Karpas-422 (cell line): ENCODE data around the gene PACS2. TPM values are rescaled to one million over a fixed set of nuclear protein-coding genes. Genes with fewer than 3 reads are reported as not detected.

Source experiments
- DNase-seq: peaks from one replicate; pipeline ENCODE4 v3.0.0-alpha.2; 2015
- H2AFZ ChIP-seq: fragments of 200-600 bp; sonication (generic); 2 replicates; pipeline ENCODE4 v1.6.1; 2014; ENCODE audit warnings: antibody characterized with exemption, low read length, mixed read lengths
- H3K27ac ChIP-seq: fragments of 200-600 bp; sonication (generic); 2 replicates; pipeline ENCODE4 v1.5.1; 2014; ENCODE audit warnings: mild to moderate bottlenecking, low read length, moderate library complexity
- H3K27me3 ChIP-seq: fragments of 200-600 bp; sonication (generic); 2 replicates; pipeline ENCODE4 v1.6.1; 2014; ENCODE audit warnings: low read length, mixed read lengths
- H3K36me3 ChIP-seq: fragments of 200-600 bp; sonication (generic); 2 replicates; pipeline ENCODE4 v1.6.1; 2014; ENCODE audit warnings: low read length, mixed read lengths; ENCODE audit not compliant: insufficient read depth
- H3K4me1 ChIP-seq: fragments of 200-600 bp; sonication (generic); 2 replicates; pipeline ENCODE4 v1.6.1; 2014; ENCODE audit warnings: mild to moderate bottlenecking, low read length, mixed read lengths
- H3K4me2 ChIP-seq: fragments of 200-600 bp; sonication (generic); 2 replicates; pipeline ENCODE4 v1.6.1; 2014; ENCODE audit warnings: low read length, low read depth, mild to moderate bottlenecking; ENCODE audit not compliant: poor library complexity, severe bottlenecking
- H3K4me3 ChIP-seq: fragments of 200-600 bp; sonication (generic); 2 replicates; pipeline ENCODE4 v1.5.1; 2014; ENCODE audit warnings: mild to moderate bottlenecking, antibody characterized with exemption, low read length, mixed read lengths
- H3K79me2 ChIP-seq: fragments of 200-600 bp; sonication (generic); 2 replicates; pipeline ENCODE4 v1.6.1; 2014; ENCODE audit warnings: mild to moderate bottlenecking, low read length, mixed read lengths
- H3K9ac ChIP-seq: fragments of 200-600 bp; sonication (generic); 2 replicates; pipeline ENCODE4 v1.6.0; 2014; ENCODE audit warnings: low read length
- H3K9me2 ChIP-seq: fragments of 200-600 bp; sonication (generic), shearing (Covaris generic); replicated peaks from 2 replicates; pipeline ENCODE4 v1.6.0; 2014; ENCODE audit warnings: mild to moderate bottlenecking, low read length, moderate library complexity; ENCODE audit not compliant: insufficient read depth
- H3K9me3 ChIP-seq: fragments of 300-700, 200-600 bp; sonication (generic); 2 replicates; pipeline ENCODE4 v1.6.1; 2014; ENCODE audit warnings: low read length, mixed read lengths
- H4K20me1 ChIP-seq: fragments of 200-600 bp; sonication (generic); 2 replicates; pipeline ENCODE4 v1.6.1; 2014; ENCODE audit warnings: mild to moderate bottlenecking, antibody characterized with exemption, low read length, low read depth; ENCODE audit not compliant: insufficient read depth
- total RNA-seq: library from RNA; depleted of rRNA; stranded (reverse); fragments of >200 nt; shearing (Covaris generic); gene quantifications from 2 replicates; pipeline ENCODE4 v1.2.3, GENCODE V29; 2014; ENCODE audit warnings: low replicate concordance

PACS2 gene
- total RNA-seq, 1 experiment from 2014 or later = 32.4 TPM

DNA sequence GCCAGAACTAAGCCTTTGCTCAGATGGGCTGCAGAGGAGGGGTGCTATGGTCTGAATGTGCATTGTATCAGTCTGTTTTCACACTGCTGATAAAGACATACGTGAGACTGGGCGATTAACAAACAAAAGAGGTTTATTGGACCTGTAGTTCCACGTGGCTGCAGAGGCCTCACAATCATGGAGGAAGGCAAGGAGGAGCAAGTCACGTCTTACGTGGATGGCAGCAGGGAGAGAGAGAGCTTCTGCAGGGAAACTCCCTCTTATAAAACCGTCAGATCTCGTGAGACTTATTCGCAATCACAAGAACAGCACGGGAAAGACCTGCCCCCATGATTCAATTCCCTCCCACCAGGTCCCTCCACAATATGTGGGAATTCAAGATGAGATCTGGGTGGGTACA is 10.0 kb upstream of the PACS2 start:
- Histone ChIP-seq H3K9ac (no peak overlapping the region), H4K20me1 (no peaks in the 10 kb centered on the region), H3K4me1 (peaks cover 11% of the 10 kb centered on the region), H3K79me2 (no peaks in the 10 kb centered on the region), H3K9me3 (no peaks in the 10 kb centered on the region), H3K36me3 (no peaks in the 10 kb centered on the region), H3K4me3 (no peak overlapping the region), H3K27ac (no peak overlapping the region), H3K4me2 (no peak overlapping the region), H3K9me2 (no peaks in the 10 kb centered on the region), H2AFZ (no peak overlapping the region), H3K27me3 (no peaks in the 10 kb centered on the region)
- no peak for DNase-seq

GRCh38 chr14:105305345-105305744 is 9.2 kb upstream of the PACS2 start:
- Histone ChIP-seq H2AFZ (no peak overlapping the region), H3K27ac (no peak overlapping the region), H4K20me1 (no peaks in the 10 kb centered on the region), H3K9me2 (no peaks in the 10 kb centered on the region), H3K9ac (no peak overlapping the region), H3K27me3 (no peaks in the 10 kb centered on the region), H3K4me1 (peaks cover 4% of the 10 kb centered on the region), H3K36me3 (no peaks in the 10 kb centered on the region), H3K9me3 (no peaks in the 10 kb centered on the region), H3K4me3 (no peak overlapping the region), H3K4me2 (no peak overlapping the region), H3K79me2 (no peaks in the 10 kb centered on the region)
- no peak for DNase-seq

DNA sequence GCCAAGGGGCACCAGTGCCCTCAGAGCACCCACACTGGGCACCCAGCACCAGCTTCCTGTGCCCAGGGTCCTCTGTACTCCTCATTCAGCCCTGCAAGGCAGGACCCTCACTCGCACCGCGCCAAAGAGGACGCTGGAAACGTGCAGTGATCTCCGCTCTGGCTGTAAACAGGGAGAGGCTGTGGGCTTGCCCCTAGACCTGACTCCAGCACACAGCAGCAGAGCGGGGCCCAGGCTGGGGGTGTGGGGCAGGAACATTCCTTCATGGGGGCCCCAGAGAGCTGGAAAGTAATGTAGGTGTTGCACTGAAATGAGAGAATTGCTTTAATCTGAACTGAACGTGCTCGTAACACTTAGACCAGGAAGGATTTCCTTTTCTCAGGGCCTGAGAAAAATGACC is 8.8 kb upstream of the PACS2 start:
- no peak overlapping the region for H3K4me3 ChIP-seq
- no peak overlapping the region for H3K4me2 ChIP-seq
- DNase-seq = no peak
- no peaks in the 10 kb centered on the region for H4K20me1 ChIP-seq
- H3K9me3 ChIP-seq = no peaks in the 10 kb centered on the region
- no peak overlapping the region for H2AFZ ChIP-seq
- H3K9me2 ChIP-seq = no peaks in the 10 kb centered on the region
- no peak overlapping the region for H3K9ac ChIP-seq
- no peaks in the 10 kb centered on the region for H3K79me2 ChIP-seq
- H3K27me3 ChIP-seq = no peaks in the 10 kb centered on the region
- H3K4me1 ChIP-seq = peaks cover 4% of the 10 kb centered on the region
- H3K36me3 ChIP-seq = no peaks in the 10 kb centered on the region
- no peak overlapping the region for H3K27ac ChIP-seq

GRCh38 chr14:105307052-105307727 is 7.4 kb upstream of the PACS2 start:
- Histone ChIP-seq H3K9me2 (no peaks in the 10 kb centered on the region), H3K4me2 (no peak overlapping the region), H4K20me1 (no peaks in the 10 kb centered on the region), H3K4me3 (no peak overlapping the region), H3K79me2 (no peaks in the 10 kb centered on the region), H2AFZ (no peak overlapping the region), H3K9me3 (no peaks in the 10 kb centered on the region), H3K36me3 (no peaks in the 10 kb centered on the region), H3K4me1 (no peaks in the 10 kb centered on the region), H3K27ac (no peak overlapping the region), H3K9ac (no peak overlapping the region), H3K27me3 (no peaks in the 10 kb centered on the region)
- peak; percentile 58 for DNase-seq

GRCh38 chr14:105309371-105309770 is 5.2 kb upstream of the PACS2 start:
- Histone ChIP-seq H3K79me2 (no peaks in the 10 kb centered on the region), H4K20me1 (no peaks in the 10 kb centered on the region), H3K9ac (no peak overlapping the region), H3K9me3 (no peaks in the 10 kb centered on the region), H3K4me2 (no peak overlapping the region), H2AFZ (no peak overlapping the region), H3K4me3 (no peak overlapping the region), H3K4me1 (peaks cover 6% of the 10 kb centered on the region), H3K9me2 (no peaks in the 10 kb centered on the region), H3K27ac (no peak overlapping the region), H3K27me3 (no peaks in the 10 kb centered on the region), H3K36me3 (no peaks in the 10 kb centered on the region)
- no peak for DNase-seq

- DNase-seq = no peak
- H3K9ac ChIP-seq = no peak overlapping the region
- no peaks in the 10 kb centered on the region for H3K36me3 ChIP-seq
- no peaks in the 10 kb centered on the region for H3K9me3 ChIP-seq
- no peaks in the 10 kb centered on the region for H3K79me2 ChIP-seq
- peaks cover 3% of the 10 kb centered on the region; the same call in 1 of the 2 replicates for H3K27me3 ChIP-seq
- H2AFZ ChIP-seq = no peak overlapping the region
- peaks cover 16% of the 10 kb centered on the region for H4K20me1 ChIP-seq
- H3K4me3 ChIP-seq = no peak overlapping the region
- no peak overlapping the region for H3K27ac ChIP-seq
- H3K4me2 ChIP-seq = no peak overlapping the region
- peaks cover 14% of the 10 kb centered on the region for H3K4me1 ChIP-seq
- H3K9me2 ChIP-seq = no peaks in the 10 kb centered on the region
Observed at GRCh38 chr14:105311838-105312237, 2.7 kb upstream of the PACS2 start.

DNA sequence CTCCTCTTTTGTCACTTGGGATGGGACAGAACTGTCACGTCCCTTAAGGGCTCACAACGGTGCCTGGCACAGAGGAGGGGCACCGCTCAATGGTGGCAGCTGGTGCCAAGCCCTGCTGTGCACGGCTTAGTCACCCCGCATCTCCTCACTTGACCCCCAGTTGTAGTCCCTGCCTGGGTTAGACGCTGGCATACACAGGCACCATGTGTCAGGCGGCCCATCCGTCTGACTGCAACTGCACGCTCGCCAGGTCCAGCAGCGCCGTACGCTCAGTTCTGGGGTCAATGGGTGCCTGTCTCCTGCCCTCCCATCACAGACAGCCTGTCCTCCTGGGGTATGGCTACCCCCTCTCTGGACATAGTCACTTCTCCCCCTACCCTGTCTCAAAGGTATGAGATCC is 1.6 kb upstream of the PACS2 start:
- no peak overlapping the region for H3K4me3 ChIP-seq
- DNase-seq = no peak
- no peaks in the 10 kb centered on the region for H3K79me2 ChIP-seq
- H4K20me1 ChIP-seq = peaks cover 27% of the 10 kb centered on the region
- H3K27ac ChIP-seq = no peak overlapping the region
- no peak overlapping the region for H3K4me2 ChIP-seq
- no peak overlapping the region for H2AFZ ChIP-seq
- peaks cover 14% of the 10 kb centered on the region for H3K4me1 ChIP-seq
- H3K36me3 ChIP-seq = no peaks in the 10 kb centered on the region
- no peak overlapping the region for H3K9ac ChIP-seq
- peaks cover 3% of the 10 kb centered on the region; the same call in 1 of the 2 replicates for H3K27me3 ChIP-seq
- no peaks in the 10 kb centered on the region for H3K9me3 ChIP-seq
- H3K9me2 ChIP-seq = no peaks in the 10 kb centered on the region

- H3K27ac ChIP-seq = no peak overlapping the region
- H4K20me1 ChIP-seq = peaks cover 30% of the 10 kb centered on the region
- peaks cover 14% of the 10 kb centered on the region for H3K4me1 ChIP-seq
- no peaks in the 10 kb centered on the region for H3K9me3 ChIP-seq
- peak overlapping the region; percentile 58 for H3K9ac ChIP-seq
- no peaks in the 10 kb centered on the region for H3K36me3 ChIP-seq
- H3K4me2 ChIP-seq = peak overlapping the region; percentile 59
- H2AFZ ChIP-seq = peak overlapping the region; percentile 61; the same call in 1 of the 2 replicates
- no peak for DNase-seq
- H3K27me3 ChIP-seq = peaks cover 3% of the 10 kb centered on the region; the same call in 1 of the 2 replicates
- H3K4me3 ChIP-seq = peak overlapping the region; percentile 57; the same call in 1 of the 2 replicates
- no peaks in the 10 kb centered on the region for H3K9me2 ChIP-seq
- no peaks in the 10 kb centered on the region for H3K79me2 ChIP-seq
Observed at GRCh38 chr14:105313381-105314286, 914 bp upstream of the PACS2 start.
